ENCODE data around the gene RFNG. TPM values are rescaled to one million over a fixed set of nuclear protein-coding genes. Genes with fewer than 3 reads are reported as not detected.

The RFNG gene
- total and polyA plus RNA-seq, 10 of the 15 experiments (the other 5 are each of a cell fraction or from before 2014, with no cell fraction given) = 0.10 to 19.6 (median 6.2) TPM

- TF ChIP-seq MLLT1 (IDR thresholded peaks at IDR 0.05) = no peak
- TF ChIP-seq PML (IDR thresholded peaks at IDR 0.05; ENCODE audit: low read length) = no peak
- no peak for TF ChIP-seq SKIL (IDR thresholded peaks at IDR 0.05; ENCODE audit: low read depth, poor library complexity, severe bottlenecking)
- no peak for TF ChIP-seq PAX8 (IDR thresholded peaks at IDR 0.05)
- no peak for TF ChIP-seq SMC3 (IDR thresholded peaks at IDR 0.05; ENCODE audit: borderline replicate concordance, low read length)
- no peak for TF ChIP-seq PRDM15 (CRISPR knock-in tag; IDR thresholded peaks at IDR 0.05)
Observed at GRCh38 chr17:82013341-82013740, 38.3 kb downstream of the RFNG start (continued).
